ENCODE results near the gene BCAS2.

BCAS2 gene

DNA sequence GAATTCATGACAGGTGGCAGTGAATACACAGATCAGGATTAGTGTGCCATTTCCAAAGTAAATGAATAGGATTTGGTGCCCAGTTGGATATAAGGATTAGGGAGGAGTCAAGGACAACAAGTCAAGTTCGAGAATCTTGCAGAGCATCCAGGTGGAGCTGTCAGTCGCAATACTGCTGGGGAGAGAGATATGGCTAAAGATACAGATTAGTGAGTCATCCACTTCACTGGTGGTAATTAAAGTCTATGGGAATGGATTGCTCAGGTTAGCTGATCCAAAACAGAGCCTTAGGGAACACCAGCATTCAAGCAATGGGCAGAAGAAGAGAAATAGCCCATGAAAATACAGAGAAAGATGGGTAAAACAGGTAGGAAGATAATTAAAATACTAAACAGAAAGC, 26.8 kb downstream of the BCAS2 start:
- DNase-seq, result no peak

- no peak for DNase-seq
These were observed 29.2 kb downstream of the BCAS2 start for GRCh38 chr1:114552106-114552639.

DNA sequence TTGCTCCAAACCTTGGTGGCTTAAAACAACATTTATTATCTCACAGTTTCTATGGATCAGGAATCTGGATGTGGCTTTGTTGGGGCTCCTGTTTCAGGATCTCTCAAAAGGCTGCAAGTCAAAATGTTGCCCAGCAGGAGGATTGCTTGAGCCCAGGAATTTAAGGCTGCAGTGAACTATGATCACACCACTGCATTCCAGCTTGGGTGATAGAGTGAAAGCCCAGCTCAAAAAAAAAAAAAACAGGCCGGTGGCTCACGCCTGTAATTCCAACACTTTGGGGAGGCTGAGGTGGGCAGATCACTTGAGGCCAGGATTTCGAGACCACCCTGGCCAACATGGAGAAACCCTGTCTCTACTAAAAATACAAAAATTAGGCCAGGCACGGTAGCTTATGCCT, 30.0 kb downstream of the BCAS2 start:
- DNase-seq, result no peak

DNA sequence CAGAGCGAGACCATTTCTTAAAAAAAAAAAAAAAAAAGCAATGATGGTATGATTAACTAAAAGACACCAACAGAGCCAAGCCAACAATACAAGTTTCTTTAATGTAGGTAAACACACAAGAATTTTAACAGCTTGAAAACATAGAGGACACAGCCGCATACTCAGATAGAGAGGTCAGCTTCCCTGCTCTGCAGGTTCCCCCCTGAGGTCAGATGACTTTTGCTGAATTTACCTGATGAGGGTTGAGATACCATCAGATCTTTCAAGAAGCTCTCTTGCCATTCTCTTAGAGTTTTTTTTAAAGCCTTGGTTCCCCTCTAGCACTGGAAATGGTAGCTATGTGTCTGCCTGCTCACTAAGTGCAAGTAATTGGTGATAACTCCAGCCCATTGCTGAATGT, 31.1 kb downstream of the BCAS2 start:
- DNase-seq, result no peak

GRCh38 chr1:114549137-114549536, 32.3 kb downstream of the BCAS2 start:
- DNase-seq, result no peak

GRCh38 chr1:114547076-114547475, 34.3 kb downstream of the BCAS2 start:
- DNase-seq, result no peak

GRCh38 chr1:114545796-114546195, 35.6 kb downstream of the BCAS2 start:
- no peak for DNase-seq

DNA sequence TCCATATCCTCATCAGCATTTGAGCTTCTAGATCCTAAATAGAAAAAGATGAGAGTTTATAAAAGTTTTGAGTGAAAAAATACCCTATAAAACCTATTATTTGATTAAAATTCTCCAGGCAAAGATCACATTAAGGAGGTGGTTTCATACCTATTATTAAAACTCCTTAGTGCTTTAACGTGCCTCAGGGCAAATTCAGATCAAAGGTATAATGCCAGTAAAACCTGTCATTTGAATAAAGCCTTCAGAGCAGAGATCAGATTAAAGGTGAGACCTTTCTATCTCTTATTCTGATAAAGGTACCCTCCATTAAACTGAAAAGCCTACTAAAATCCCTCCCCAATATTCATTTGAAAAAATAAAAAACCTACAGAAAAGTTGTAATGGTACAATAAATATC, 36.1 kb downstream of the BCAS2 start:
- DNase-seq, result no peak

DNA sequence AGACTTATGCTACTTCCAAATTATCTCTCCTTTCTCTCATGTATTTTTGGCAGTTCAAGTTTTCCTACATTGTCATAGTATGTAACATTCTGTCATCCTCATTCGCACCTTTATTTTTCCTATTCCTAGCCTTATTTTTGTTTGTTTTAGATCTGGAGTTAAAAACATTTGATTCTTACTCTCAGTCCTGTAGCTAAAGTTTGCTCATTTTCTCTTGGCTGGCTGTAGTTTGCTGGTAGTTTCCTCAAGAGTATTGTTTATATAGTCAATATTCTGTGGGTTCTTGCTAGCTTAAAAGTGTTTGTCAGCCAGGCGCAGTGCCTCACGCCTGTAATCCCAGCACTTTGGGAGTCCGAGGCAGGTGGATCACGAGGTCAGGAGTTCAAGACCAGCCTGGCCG, 40.6 kb downstream of the BCAS2 start:
- DNase-seq, result no peak

- DNase-seq, result no peak
These were observed 41.1 kb downstream of the BCAS2 start for GRCh38 chr1:114540272-114540671.

GRCh38 chr1:114536043-114536442, 45.4 kb downstream of the BCAS2 start:
- DNase-seq, result no peak

- DNase-seq, result no peak
These were observed 46.0 kb downstream of the BCAS2 start for GRCh38 chr1:114535401-114535800.

GRCh38 chr1:114531094-114531493, 50.3 kb downstream of the BCAS2 start:
- DNase-seq, result no peak

DNA sequence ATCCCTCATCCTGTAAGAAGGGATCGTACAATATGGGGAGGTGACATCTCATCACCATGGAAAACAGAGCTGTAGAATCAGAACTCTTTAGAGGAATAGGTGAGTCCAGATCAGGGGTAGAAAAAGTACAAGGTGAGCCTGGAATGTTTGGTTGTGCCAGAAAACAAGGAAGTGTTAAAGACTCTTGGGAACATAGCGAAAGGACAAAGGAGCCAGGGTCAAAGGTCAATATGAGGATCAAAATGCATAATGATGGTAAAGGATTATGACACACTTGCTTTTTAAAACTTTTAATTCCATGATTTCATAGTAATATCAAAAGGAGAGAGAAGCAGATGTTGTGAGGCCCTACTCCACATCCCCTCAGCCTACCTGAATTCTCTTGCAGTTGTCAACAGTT, 51.2 kb downstream of the BCAS2 start:
- DNase-seq, result no peak

GRCh38 chr1:114524944-114525343, 56.5 kb downstream of the BCAS2 start:
- DNase-seq, result no peak

DNA sequence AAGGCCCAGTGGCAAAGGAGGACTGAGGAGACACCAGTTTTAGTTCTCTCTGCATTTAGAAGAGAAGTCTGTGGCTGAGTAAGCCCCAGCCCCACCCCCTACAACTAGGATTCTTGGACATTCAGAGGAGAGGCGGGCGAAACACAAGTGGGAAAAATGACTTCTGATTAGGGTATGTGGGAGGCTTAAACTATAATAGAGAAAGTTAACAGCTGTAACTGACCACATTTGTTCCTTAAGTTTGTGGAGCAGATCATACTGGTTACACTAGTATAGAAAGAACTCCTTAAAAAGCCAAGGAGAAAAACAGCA, 59.2 kb downstream of the BCAS2 start:
- DNase-seq, result no peak

DNA sequence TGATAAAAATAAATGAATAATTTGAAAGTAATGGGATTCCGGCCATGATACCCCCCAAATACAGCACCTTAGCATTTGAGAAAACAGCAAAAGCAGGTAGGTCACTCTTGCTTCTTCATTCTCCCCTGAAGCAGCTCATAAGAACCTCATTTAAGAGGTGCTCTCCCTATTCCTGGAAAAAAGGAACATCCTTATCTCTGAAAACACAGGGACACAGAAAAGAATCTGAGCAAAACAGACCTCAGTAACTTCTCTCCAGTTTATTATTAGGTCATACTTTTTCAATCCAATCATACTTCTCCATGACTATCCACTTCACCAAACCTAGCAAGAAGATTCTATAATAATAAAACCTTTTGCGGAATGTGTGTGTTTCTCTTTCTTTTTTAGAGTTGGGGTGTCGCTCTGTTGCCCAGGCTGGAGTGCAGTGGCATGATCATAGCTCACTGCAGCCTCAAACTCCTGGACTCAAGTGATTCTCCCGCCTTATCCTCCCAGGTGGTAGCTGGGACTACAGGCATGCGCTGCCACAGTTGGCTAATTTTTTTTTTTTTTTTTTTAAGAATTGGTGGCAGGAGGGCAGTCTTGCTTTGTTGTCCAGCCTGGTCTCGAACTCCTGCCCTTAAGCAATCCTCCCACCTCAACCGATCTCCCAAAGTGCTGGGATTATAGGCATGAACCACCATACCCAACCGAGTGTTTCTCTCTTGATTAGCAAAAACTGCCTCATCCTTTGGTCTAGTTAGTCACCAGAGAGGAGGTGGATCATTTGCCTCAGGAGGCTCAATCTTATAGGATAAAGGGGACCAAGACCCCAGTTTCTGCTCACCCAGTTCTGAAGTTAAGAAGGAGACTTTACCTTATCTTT, 59.8 kb downstream of the BCAS2 start:
- no peak for DNase-seq

Data from activated CD4-positive, CD25-positive, alpha-beta regulatory T cell (primary cell).